Measurements from ENCODE around the gene CTRB2.
"Not testable (repeated sequence)": the region's sequence is repeated elsewhere in the genome, so short reads cannot be mapped to it uniquely, and the experiment has no call there.

Gene CTRB2

GRCh38 chr16:75241955-75242354 lies 35.0 kb upstream of the CTRB2 start:
- DNase-seq = no peak

- DNase-seq = no peak
Observed at GRCh38 chr16:75241412-75241811, 34.5 kb upstream of the CTRB2 start.

GRCh38 chr16:75240633-75241032 lies 33.7 kb upstream of the CTRB2 start:
- DNase-seq = not testable (repeated sequence)

- no peak for DNase-seq
Observed at GRCh38 chr16:75239542-75240122, 32.7 kb upstream of the CTRB2 start.

- DNase-seq = no peak
Observed at GRCh38 chr16:75238853-75239541, 32.0 kb upstream of the CTRB2 start.

GRCh38 chr16:75238132-75238852 lies 31.3 kb upstream of the CTRB2 start:
- DNase-seq = no peak

GRCh38 chr16:75237398-75238131 lies 30.6 kb upstream of the CTRB2 start:
- DNase-seq = no peak

GRCh38 chr16:75236736-75237397 lies 29.9 kb upstream of the CTRB2 start:
- DNase-seq = no peak

GRCh38 chr16:75236232-75236631 lies 29.3 kb upstream of the CTRB2 start:
- no peak for DNase-seq

GRCh38 chr16:75235721-75236193 lies 28.8 kb upstream of the CTRB2 start:
- DNase-seq = no peak

GRCh38 chr16:75234856-75235696 lies 28.1 kb upstream of the CTRB2 start:
- no peak for DNase-seq

GRCh38 chr16:75233611-75233938 lies 26.6 kb upstream of the CTRB2 start:
- DNase-seq = no peak

GRCh38 chr16:75231570-75231969 lies 24.6 kb upstream of the CTRB2 start:
- DNase-seq = no peak

- DNase-seq = no peak
Observed at GRCh38 chr16:75230471-75231110, 23.6 kb upstream of the CTRB2 start.

GRCh38 chr16:75229172-75230031 lies 22.4 kb upstream of the CTRB2 start:
- DNase-seq = no peak

- no peak for DNase-seq
Observed at GRCh38 chr16:75228143-75228976, 21.4 kb upstream of the CTRB2 start.

- no peak for DNase-seq
Observed at GRCh38 chr16:75227361-75228142, 20.6 kb upstream of the CTRB2 start.

GRCh38 chr16:75226550-75227360 lies 19.8 kb upstream of the CTRB2 start:
- no peak for DNase-seq
